Fibroblast of skin of scalp (primary cell): ENCODE measurements around the gene RAB6C. TPM values are rescaled to one million over a fixed set of nuclear protein-coding genes. Genes with fewer than 3 reads are reported as not detected.
A peak's percentile ranks its signal among the peaks of the same experiment; 100 is the strongest.
"Not testable (repeated sequence)": the region's sequence is repeated elsewhere in the genome, so short reads cannot be mapped to it uniquely, and the experiment has no call there.

Experiments
- DNase-seq: peaks from one replicate; pipeline ENCODE4 v3.0.0-alpha.2; 2013
- polyA plus RNA-seq, 2 experiments: library from polyadenylated mRNA; unstranded; fragments of 120-200 nt; gene quantifications; one replicate each; pipeline ENCODE4 v1.2.1, GENCODE V29; 2013; ENCODE audit not compliant: insufficient read length in 2 of 2

Gene RAB6C
- 0.42 TPM for polyA plus RNA-seq (2013, experiment 1 of 2; ENCODE audit: insufficient read length)
- polyA plus RNA-seq (2013, experiment 2 of 2; ENCODE audit: insufficient read length), result not detected

GRCh38 chr2:129979629-129980155 lies at the start of gene RAB6C:
Gene RAB6C, plus strand, starts transcription at chr2:129979666. Its CDS starts 450 bp downstream, at chr2:129980116.
- peak; percentile 13 for DNase-seq

- peak; percentile 28 for DNase-seq
Observed at GRCh38 chr2:129930451-129930850, 49.0 kb upstream of the RAB6C start.

- not testable (repeated sequence) for DNase-seq
Observed at GRCh38 chr2:129933387-129933786, 46.1 kb upstream of the RAB6C start.

GRCh38 chr2:129934044-129934822 lies 45.2 kb upstream of the RAB6C start:
- DNase-seq, result peak; percentile 26

- no peak for DNase-seq
Observed at GRCh38 chr2:129935118-129935517, 44.3 kb upstream of the RAB6C start.

GRCh38 chr2:129936334-129936934 lies 43.0 kb upstream of the RAB6C start:
- no peak for DNase-seq

GRCh38 chr2:129938850-129939471 lies 40.5 kb upstream of the RAB6C start:
- DNase-seq, result not testable (repeated sequence)

- DNase-seq, result not testable (repeated sequence)
Observed at GRCh38 chr2:129943456-129943855, 36.0 kb upstream of the RAB6C start.

- DNase-seq, result no peak
Observed at GRCh38 chr2:129945557-129945956, 33.9 kb upstream of the RAB6C start.

- not testable (repeated sequence) for DNase-seq
Observed at GRCh38 chr2:129947712-129948111, 31.8 kb upstream of the RAB6C start.

- not testable (repeated sequence) for DNase-seq
Observed at GRCh38 chr2:129956171-129956570, 23.3 kb upstream of the RAB6C start.

GRCh38 chr2:129957891-129958290 lies 21.6 kb upstream of the RAB6C start:
- DNase-seq, result no peak

- not testable (repeated sequence) for DNase-seq
Observed at GRCh38 chr2:129958736-129959135, 20.7 kb upstream of the RAB6C start.

- not testable (repeated sequence) for DNase-seq
Observed at GRCh38 chr2:129968605-129969004, 10.9 kb upstream of the RAB6C start.

GRCh38 chr2:129975016-129975774 lies 4.3 kb upstream of the RAB6C start:
- no peak for DNase-seq

- not testable (repeated sequence) for DNase-seq
Observed at GRCh38 chr2:129976969-129977368, 2.5 kb upstream of the RAB6C start.

- no peak for DNase-seq
Observed at GRCh38 chr2:129977986-129978385, 1.5 kb upstream of the RAB6C start.

- not testable (repeated sequence) for DNase-seq
Observed at GRCh38 chr2:129980246-129980645, 780 bp downstream of the RAB6C start.

GRCh38 chr2:129981689-129982088 lies 2.2 kb downstream of the RAB6C start:
- not testable (repeated sequence) for DNase-seq

- no peak for DNase-seq
Observed at GRCh38 chr2:129984426-129984825, 5.0 kb downstream of the RAB6C start.

GRCh38 chr2:129992415-129993006 lies 13.0 kb downstream of the RAB6C start:
- DNase-seq, result not testable (repeated sequence)

- not testable (repeated sequence) for DNase-seq
Observed at GRCh38 chr2:129993151-129993550, 13.7 kb downstream of the RAB6C start.
